Measurements from ENCODE around the gene LMAN1L.

LMAN1L gene

GRCh38 chr15:74838746-74839525 lies 26.3 kb downstream of the LMAN1L start:
- no peak for DNase-seq

DNA sequence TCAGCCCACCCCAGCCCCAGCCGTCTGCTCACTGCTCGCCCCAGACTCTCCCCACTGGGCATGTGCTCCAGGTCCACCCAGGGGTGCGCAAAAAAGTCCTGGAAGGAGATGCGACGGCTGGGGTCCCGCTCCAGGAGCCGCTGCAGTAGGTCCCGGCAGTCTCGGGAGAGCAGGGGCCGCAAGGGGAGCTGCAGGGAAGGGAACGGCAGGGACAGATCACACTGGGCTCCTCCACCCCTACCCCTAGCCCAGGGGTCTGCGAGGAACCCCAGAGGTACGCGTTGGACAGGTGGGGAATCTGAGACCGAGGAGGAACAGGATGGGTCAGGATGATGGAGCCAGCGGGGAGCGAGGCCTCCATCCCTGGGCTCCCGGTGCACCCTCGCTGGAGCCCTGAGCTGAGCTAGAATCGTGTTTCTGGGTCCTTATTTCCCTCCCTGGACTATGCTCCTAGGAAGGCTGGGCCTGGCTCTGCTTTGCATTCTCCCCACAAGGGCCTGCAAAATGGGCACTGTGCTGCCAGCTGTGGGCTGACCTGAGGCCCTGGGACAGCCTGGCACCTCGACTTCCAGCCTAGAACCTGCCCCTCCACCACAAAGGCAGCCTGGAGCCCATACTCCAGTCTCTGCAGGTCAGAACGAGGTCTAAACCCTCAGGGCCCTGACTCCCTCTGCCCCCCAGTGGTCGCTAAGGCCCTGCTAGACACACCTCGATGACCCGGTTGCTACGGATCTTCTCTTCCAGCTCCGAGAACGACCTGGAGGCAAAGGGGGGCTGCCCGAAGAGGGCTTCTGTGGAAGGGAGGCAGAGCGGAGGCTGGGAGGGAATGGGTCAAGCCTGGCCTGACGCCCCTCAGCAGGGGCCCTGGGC lies 27.1 kb downstream of the LMAN1L start:
- DNase-seq: no peak

GRCh38 chr15:74840851-74841775 lies 28.5 kb downstream of the LMAN1L start:
- no peak for DNase-seq

DNA sequence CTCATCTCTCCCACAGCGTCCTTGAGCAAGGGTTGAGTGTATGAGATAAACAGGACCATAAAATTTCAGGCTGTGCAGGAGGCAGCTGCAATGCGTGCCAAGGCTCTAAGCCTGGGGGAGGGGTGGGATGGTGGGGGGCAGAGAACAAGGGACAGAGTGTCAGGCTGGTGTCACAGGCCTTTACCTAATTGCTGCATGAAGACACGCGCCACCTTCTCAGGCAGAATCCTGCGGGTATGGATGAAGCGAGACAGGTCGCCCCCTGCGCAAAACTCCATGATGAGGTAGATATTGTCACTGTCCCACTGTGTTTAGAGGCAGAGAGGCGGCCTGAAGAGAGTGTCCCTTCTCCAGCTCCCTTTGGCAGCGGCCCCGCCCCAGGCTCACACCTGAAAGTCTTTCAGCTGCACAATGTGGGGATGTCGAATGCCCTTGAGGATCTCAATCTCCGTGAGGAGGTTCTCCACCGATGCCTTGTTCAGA lies 29.3 kb downstream of the LMAN1L start:
- no peak for DNase-seq

DNA sequence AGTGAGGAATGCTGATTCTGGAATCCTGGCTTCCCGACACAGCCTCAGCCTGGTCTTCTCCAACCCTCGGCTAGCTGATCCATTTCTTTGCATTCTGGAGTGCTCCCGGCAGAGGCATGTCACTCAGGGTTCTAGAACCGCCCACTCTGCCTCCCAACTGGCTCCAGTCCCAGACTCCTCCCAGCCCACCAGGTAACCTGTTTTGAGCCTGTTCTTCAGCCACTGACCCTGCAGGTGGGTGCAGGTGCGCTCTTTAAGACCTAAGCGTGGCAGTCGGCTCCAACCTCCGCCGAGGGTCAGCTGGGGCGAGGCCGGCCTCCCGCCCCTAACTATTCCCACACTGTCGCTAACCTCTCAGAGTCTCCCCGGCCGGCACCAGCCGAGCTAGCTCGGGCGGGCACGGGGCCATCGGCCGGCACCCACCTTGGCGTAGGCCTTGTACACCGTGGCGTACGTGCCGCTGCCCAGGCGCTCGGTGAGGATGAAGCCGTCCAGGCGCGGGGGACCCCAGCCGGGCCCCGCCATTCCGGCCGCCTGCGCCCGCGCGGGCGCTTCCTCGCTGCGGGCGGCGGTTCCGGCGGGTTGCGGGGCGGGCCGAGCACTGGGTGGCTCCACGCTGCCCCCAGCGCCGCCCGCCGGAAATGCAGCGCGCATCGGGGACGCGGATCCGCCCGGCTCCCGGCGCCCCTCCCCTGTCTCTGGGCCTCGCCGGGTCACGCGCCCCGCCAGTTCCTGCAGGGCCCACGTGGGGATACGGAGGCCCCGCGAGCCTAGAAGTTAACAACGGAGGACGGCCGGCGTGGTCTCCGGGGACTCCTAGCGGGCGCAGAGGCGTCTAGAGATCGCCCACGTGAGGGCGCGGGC lies 30.2 kb downstream of the LMAN1L start, which contains the start of gene ULK3:
Gene ULK3 (minus strand): TSS at position 576 of the 864 bp plus-strand sequence. CDS start 51 bp downstream, at position 525.
- DNase-seq: peak; percentile 72

DNA sequence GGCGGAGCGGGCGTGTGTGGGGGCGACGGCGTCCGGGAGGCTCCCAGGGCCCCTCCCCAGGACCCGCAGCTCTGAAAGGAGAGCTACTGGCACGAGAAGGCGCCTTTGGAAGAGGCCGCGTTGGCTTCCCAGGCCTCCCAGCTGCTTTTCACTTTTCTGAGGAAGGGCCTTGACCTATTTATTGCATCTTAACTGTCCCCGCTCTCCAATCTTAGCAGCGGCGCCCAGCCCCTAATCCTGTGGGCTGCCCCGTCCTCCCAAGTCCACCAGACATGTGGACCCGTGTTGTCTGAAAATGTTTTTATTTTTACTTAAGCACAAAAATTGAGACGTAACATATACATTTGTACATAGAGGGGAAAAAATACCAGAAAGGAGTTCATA lies 30.8 kb downstream of the LMAN1L start:
- DNase-seq: no peak

- DNase-seq: no peak
These were observed 31.3 kb downstream of the LMAN1L start for GRCh38 chr15:74843891-74844299.

- DNase-seq: no peak
These were observed 31.9 kb downstream of the LMAN1L start for GRCh38 chr15:74844319-74845207.

DNA sequence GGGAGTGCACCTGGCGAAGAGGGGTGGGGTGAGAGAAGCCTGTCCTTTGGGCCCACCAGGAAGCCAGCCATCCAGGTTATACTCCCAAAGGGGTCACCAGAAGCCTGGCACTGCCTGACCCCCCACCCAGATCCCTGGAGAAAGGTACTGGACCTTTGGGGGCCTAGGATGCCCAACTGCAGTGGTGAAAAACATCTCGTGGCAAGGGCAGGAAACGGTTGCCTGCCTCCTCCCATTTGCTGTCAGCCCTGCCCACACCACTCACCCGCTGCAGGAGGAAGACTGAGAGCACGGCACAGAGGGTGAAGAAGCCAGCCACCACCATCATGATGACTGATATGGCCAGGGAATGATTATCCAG lies 32.6 kb downstream of the LMAN1L start:
- DNase-seq: no peak

GRCh38 chr15:74845581-74845980 lies 32.9 kb downstream of the LMAN1L start:
- DNase-seq: no peak

DNA sequence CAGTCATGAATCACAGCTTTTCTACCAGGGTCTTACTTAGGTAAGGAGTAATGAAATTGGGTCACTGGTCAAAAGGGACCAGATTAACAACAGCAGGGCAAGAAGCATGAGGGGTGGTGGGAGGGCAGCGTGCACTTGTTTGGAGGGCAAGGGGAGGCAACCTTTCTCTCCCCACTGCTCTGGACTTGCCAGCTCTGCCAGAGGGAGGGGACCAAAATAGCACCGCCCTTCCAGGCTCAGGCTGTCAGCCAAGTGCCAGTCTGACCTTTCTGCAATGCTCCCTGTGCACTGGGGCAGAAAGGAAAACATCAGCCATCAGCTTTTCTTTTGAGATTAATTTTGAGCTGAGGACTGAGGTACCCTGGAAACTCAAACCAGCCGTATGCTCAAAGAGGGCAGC lies 34.8 kb downstream of the LMAN1L start:
- no peak for DNase-seq

DNA sequence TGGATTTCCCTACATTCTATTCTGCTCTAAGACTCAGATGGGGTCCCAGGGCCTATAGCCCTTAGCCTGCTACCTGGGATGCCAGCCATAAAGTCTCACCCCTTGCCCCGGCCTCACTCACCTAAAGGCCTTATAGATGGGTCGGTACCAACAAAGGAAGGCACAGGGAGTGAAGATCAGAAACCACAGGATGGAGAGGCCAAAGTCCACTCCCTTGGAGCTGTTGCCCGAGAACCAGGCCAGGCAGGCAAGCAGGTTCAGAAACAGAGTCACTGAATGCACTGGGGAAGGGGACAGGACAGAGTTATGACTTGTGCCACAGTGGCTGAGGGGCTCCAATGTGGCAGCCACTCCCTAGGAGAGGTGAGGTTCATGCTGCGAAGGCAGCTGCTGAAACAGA lies 37.8 kb downstream of the LMAN1L start:
- DNase-seq: no peak

DNA sequence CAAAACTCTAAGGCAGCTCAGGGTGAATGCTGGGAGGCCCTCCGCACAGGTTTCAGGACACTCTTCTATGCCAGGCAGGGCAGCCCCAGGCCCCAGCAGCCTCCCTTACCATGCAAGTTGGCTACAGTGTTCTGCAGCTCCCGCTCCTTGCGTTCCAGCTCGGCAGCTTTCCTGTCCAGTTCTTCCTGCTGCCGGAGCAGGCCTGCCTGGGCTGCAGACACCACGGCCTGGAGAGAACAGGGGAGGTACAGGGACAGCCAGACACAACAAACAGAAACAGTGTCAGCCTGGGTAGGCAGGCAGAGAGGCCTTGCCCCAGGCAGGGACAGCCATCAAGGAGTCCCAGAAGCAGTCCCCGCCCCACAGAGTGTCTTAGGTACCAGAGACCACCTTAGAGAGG lies 39.3 kb downstream of the LMAN1L start:
- DNase-seq: no peak

DNA sequence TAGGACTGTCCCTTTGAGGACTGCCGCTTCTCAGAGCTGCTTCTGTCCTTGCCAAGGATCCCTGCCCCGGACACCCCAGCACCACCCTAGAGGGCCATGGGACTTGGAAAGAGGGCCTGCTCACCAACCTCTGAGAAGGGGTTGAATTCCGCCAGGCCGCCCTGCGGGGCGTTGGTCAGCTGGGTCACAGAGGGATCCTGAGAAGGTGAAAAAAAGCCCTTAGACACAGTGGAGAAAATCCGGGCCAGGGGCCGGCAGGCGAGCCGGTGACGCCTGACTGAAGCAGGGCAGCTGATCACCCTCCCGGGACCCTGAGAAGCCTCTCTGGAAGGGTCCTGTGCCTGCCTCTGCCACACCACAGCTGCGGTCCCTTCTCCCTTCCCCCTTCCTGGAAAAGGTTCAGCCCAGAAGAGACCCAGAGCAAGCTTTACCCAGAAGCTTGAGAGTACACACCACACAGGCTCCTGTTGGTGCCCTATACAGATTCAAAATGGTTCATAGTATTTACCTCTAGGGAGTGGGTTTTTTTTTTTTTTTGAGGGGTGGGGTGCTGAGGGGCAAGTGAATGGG lies 41.9 kb downstream of the LMAN1L start:
- no peak for DNase-seq

- no peak for DNase-seq
These were observed 43.2 kb downstream of the LMAN1L start for GRCh38 chr15:74855857-74856256.

DNA sequence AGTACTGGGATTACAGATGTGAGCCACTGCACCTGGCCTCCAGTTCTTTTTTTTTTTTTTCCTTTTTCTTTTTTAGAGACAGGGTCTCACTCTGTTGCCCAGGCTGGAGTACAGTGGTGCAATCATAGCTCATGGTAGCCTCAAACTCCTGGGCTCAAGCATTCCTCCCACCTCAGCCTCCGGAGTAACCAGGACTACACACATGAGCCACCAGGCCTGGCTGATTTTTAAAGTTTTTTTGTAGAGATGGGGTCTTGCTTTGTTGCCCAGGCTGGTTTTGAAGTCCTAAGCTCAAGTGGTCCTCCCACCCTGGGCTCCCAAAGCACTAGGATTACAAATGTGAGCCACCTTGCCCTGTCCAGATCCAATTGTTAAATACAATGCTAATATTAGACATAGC lies 43.9 kb downstream of the LMAN1L start:
- no peak for DNase-seq

DNA sequence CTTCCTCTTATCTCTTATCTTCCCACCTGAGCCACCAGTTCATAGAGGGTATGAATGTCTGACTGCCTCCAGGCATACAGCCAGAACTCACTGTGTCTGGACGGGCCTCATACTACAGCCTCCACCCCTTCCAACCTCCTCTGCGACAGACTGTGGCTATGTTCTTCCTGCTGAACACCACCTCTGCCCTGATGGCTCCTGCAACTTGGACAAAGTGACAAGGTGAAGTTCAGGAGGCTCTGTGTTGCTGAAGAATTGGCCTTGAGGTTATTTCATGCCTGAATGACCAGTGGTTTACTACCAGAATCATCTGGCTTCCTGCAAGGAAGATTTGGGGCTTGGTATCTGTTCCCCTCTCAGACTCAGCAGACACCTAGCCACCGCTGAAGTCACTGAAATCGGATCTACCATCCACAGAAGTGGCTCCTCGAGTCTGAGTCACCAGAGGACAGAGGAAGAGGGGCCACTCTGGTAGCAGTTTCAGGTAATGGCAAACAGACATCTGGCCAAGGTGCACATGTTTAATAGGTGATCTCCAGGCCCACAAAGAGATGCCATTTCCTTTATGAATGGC lies 44.5 kb downstream of the LMAN1L start:
- peak; percentile 66 for DNase-seq

DNA sequence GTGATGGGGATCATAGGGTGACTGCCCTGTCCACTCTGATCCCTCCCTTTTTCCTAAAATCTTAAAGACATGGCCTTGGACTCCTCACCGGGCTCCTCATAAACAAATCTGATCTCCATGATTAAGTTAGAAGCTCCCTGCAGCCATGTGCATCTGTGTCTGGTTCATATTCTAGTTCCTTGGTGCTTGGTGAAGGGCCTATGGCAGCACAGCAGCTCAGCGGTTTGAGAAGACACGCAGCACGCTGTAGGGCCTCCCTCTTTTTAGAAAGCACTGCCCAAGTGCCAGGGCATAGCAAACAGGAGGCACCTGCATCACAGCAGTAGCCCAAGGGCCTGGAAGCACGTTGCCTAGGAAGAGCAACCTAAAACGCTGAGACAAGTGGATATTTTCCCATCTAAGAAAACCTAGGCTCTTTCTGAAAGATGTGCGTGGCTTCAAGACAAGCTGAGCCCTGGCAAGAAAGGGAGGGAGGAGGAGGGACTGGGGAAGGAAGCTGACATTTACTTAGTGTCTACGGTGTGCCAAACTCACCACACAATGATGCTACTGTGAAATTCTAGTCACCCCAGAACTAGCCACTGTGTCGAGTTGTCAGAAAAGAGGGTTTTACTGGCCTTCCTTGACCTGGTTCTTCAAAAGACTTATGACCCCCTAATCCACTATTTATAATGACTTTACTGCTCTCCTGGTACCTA lies 45.2 kb downstream of the LMAN1L start:
- DNase-seq: no peak

DNA sequence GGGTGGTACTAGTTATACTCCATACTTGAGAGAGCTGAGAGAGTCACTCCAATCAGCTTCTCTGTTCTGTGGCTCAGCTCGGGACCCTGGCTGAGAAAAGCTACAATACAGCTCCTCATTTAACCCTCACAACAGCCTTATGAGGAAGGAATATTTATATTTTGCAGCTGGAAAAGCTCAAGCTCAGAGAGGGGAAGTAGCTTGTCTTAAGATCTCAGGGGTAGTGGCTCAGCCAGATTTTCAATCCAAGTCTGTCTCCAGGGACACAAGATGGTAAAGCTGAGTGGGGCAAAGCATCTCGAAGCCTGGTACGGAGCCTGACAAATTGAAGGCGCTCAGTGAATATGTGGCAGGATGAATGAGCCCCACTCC lies 45.7 kb downstream of the LMAN1L start:
- DNase-seq: no peak

Measured in NCI-H510A treated with DMSO at 0.1 percent for 48 hours (cell line).